Suppressor macrophage treated with lipopolysaccharide for 1 hour (primary cell): ENCODE measurements around the gene BUD13.
A peak's percentile ranks its signal among the peaks of the same experiment; 100 is the strongest.
"Not testable (repeated sequence)": the region's sequence is repeated elsewhere in the genome, so short reads cannot be mapped to it uniquely, and the experiment has no call there.

Experiments used
- DNase-seq, 3 donors: peaks; one replicate each; pipeline ENCODE4 v3.0.0-alpha.2; 2020 to 2022

The BUD13 gene, protein sequence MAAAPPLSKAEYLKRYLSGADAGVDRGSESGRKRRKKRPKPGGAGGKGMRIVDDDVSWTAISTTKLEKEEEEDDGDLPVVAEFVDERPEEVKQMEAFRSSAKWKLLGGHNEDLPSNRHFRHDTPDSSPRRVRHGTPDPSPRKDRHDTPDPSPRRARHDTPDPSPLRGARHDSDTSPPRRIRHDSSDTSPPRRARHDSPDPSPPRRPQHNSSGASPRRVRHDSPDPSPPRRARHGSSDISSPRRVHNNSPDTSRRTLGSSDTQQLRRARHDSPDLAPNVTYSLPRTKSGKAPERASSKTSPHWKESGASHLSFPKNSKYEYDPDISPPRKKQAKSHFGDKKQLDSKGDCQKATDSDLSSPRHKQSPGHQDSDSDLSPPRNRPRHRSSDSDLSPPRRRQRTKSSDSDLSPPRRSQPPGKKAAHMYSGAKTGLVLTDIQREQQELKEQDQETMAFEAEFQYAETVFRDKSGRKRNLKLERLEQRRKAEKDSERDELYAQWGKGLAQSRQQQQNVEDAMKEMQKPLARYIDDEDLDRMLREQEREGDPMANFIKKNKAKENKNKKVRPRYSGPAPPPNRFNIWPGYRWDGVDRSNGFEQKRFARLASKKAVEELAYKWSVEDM

DNA sequence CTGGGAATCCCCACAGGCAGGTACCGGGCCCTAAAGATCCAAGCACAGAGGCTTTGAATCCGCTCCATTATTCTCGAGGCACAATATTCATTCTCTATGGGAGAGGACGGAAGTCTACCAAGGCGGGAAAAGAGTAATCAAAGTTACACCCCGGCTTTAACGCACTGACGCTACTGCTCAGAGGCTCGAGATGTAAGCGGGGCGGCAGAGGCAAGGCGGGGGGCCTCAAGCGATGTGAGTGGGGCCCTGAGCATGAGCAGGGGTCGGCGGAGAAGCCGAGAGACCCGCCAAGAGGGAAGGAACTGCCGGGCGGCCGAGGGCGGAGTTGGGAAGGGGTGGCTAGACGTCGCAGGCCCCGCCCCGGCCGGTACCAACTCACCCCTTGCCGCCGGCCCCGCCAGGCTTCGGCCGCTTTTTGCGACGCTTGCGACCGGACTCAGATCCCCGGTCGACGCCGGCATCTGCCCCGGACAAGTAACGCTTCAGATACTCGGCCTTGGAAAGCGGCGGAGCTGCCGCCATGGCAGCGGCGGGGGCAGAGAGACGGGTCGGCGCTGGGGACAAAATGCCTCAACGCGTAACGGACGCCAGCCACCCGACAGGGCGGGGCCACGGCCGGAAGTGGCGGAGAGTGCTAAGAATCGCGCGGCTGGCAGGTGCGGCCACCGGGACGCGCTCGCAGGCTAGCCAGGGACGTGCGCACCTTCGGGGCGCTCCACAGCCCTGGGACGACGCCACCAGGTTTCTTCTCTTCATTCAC is at the start of gene BUD13:
BUD13 (minus strand) TSS at position 545 of the 760 bp plus-strand sequence; CDS start at position 522, 23 bp downstream.
- DNase-seq: peak; percentile 86 to 95 (median 91)

DNA sequence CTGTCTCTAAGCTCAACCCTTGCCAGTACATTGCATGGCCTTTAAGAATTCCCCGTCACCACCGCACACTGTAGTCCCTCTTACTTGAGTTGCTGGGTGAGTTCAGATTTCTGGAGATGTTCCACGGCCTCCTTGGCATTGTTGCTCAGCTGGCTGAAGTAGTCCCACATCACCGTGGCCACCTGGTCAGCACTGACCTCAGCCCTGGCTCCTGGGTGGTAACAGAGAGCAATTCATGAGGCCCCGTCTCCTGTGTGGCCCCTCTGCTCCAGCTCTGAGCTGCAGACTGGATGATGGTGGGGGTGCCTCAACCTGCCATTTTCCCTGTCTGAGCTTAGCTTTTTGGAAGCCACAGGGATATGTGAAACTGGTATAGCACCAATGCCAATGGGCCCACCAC is 49.8 kb upstream of the BUD13 start:
- no peak for DNase-seq

DNA sequence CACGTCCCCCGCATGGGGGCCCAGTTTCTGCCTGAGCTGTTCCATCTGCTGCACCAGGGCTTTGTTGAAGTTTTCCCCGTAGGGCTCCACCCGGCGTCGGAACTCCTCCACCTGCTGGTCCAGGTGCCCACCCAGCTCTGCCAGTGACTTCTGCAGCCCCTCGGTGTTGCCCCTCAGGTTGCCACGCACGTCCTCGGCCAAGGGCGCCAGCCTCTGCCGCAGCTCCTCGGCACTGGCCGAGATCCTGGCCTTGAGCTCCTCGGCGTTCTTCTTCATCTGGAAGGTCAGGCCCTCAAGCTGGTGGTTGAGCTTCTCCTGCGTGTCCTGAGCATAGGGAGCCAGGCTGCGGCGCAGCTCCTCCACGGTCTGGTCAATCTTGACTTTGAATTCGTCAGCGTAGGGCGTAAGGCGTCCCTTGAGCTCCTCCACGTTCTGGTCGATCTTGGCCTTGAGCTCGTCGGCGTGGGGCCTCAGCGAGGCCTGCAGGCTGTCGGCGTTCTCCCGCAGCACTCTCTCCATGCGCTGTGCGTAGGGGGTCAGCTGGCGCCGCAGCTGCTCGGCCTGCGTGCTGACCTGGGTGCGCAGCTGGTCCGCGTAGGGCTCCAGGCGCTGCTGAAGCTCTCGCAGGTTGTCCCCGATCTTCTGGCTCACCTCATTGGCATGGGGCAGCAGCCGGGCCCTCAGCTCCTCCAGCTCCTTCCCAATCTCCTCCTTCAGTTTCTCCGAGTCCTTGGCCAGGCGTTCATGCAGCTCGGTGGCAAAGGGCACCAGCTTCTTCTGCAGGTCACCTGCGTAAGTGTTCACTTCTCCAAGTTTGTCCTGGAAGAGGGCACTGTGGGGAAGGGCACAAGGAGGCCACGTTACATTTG is 48.5 kb upstream of the BUD13 start:
- no peak for DNase-seq

DNA sequence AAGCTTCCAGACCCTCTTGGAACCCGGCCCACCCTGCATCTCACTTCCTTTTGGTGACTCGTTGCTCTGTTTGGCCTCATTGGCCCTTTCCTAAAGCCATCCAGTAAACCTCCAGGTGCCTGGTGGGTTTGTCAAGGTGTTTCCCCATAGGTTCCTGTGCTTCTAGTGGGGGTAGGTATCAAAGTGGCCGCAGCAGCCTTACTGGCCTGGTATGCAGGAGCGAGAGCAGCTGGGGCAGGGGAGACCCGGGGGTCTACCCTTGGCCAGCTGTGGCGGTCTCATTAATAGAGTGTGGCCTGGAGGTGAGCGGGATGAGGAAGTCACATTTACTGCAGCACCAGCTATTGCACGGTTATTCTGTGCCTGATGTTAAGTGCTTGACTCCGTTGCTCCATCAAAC is 46.3 kb upstream of the BUD13 start:
- no peak for DNase-seq

DNA sequence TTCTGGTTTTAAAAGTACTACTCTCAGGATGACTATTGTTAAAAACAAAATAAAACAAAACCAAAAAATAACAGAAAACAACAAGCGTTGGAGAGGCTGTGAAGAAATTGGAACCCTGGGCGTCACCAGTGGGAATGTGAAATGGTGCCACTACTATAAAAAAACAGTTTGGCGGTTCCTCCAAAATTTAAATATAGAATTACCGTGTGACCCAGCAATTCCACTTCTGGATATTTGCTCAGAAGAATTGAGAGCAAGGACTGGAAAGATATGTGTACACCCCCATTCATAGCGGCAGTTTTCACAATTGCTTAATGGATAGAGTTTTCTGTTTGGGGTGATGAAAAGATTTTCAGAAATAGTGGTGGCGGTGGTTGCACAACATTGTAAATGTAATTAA is 41.7 kb upstream of the BUD13 start:
- no peak for DNase-seq

DNA sequence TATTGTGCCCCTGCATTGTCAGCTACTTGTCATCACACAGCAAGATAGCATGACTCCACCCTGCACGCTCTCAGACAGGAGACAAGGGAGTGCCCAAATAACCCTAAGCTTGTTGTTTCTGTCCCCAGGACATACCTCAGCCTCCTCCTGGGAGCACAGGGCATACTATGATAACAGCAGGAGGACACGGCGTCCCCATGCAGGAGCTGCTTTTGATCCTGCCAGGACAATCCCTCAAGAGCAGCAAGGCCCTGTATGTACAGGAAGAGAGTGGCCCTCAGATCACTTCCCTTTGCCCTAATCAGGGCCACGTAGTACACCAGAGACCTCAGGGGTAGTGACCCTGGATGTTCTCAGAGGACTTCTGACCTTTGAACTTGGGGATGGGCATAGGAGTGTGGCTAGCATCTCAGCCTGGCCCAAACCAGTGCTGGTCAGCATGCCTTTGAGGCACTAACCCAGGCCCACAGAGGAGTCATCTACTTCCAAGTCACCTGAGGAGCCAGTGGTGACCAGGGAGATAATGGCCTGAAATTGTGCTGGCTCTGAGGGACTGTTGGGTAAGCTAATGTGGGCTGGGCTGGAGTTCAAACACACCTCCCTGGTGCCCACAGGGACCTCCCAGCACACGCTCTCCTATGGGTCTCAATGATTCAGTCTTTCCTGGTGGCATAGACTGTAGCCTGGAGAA is 41.1 kb upstream of the BUD13 start:
- no peak for DNase-seq

DNA sequence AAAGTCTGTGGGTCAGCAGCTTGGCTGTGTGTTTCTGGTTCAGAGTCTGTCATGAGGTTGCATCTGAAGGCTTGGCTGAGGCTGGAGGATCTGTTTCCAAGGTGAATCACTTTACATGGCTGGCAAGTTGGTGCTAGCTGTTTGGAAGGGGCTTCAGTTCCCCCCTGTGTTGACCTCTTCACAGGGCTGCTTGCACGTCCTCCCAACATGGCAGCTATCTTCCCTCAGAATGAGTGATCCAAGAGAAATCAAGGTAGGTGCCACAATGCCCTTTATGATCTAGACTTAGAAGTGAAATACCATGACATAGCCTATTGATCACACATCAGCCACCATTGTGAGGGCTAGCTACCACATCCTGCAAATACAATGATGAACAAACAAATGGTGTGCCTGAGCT is 40.4 kb upstream of the BUD13 start:
- DNase-seq: no peak

DNA sequence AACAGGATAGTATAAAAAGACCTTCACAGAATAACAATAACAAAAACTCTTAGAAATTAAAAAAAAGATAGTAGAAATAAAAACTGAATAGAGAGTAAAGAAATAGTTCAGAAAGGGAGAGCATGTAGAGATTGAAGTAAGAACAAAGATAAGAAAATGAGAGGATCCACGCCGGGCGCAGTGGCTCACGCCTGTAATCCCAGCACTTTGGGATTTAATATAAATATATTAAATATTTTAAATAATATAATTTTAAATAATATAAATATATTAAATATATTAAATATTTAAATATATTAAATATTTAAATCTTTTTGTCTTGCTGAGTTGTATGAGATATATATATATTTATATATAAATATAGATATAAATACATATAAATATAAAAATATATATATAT is 39.3 kb upstream of the BUD13 start:
- no peak for DNase-seq

DNA sequence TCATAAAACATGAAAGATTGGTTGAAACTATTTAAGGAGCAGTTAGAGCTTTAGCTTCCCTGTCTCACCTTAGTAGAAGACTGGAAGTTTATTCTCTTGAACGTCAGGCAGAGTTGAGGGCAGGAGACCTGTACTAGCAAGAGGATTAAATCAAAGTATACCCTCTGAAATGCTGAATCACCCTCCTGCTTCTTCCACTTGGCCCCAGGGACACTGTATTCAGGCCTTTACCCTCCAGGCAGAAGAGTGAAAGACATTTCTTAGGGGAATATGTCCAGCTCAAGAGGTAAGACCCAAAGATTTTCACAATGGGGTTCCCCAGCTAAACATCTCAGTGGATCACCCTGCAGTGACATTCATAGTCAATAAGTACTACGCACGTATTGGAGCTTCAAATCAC is 38.4 kb upstream of the BUD13 start:
- no peak for DNase-seq

DNA sequence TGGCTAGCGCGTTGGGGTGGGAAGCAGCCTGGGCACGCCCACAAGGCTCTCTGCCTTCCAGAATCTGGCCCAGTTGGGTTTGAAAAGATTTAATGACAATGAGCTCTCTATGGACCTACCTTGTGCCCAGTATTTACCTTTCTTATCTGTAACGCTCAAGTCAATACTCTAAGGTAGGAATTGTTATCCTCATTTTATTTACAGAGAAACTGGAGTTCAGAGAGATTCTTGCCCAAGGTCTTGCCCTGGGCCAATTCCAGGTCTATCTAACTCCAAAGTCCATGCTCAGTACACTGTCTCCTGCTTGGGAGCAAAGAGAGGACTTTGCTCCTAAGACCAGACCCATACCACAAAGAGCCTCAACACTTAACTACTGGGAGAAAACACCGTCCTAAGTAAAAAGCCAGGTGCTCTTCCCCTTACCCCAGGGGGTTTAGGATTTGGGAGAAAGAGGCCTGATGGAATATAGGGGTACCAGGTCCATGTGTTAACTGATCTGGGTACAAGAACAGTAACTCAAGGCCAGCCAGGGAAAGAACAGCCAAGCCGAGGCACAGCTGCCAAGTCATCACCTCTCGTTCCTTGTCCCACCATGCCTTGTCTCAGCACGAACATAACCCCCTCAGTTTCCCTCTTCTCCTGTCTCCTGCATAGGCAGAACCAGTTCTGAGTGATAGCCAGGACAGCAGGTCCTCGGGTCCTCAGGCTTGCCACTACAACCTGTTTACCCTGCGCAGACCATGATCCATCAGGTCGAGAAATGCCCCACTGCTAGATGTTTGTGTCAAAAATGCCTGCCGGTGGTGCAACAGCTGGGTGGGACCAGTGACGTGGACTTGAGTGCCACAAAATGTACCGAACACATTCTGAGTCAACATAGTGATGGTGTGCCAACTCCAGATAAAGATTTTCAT is 35.7 kb upstream of the BUD13 start:
- no peak for DNase-seq

DNA sequence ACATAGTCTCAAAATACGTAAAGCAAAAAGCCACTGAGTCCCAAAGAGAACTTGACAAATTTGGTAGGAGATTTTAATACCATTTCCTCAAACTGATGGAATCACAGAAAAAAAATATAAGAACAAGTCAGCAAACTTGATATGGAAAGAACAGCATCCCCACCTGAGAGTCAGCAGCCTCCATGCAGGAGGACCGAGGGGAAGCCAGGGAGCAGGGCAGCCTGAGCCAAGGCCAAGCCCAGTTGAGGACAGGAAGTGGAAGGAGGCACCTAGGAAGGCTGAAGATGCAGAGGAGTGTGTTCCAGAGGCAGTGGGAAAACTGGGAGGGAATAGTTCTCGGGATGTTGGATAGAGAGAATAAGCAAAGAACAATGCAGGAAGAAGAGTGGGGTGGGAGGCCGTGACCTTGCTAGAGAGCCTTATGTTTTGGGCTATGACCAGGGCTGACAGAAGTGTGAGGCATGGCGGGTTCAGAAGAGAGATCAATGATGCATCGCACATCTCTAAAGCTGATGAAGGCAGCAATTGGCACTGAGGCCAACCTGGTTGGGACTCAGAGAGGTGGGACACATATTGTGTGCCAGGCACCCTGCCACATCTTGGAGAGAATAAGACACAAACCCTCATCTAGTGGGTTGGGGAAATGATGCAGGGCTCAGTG is 34.9 kb upstream of the BUD13 start:
- no peak for DNase-seq

DNA sequence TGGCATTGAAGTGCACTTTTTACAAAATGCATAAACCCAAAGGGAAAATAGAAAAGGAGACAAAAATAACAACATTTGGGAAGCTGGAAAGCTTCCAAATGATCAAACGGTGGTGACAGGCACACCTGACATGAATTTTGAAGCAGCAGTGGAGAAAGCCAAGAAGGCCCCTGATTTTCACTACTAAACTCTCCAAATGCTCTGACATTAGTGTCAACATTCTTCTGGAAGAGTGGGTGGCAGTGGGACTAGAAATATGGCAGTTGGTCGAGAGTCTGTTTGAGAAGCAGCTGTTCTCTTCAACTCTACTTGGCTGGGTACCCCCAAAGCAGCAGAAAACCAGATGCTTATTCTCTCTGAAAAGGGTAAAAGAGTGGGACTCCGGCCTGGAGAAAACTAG is 31.2 kb upstream of the BUD13 start:
- DNase-seq: no peak

DNA sequence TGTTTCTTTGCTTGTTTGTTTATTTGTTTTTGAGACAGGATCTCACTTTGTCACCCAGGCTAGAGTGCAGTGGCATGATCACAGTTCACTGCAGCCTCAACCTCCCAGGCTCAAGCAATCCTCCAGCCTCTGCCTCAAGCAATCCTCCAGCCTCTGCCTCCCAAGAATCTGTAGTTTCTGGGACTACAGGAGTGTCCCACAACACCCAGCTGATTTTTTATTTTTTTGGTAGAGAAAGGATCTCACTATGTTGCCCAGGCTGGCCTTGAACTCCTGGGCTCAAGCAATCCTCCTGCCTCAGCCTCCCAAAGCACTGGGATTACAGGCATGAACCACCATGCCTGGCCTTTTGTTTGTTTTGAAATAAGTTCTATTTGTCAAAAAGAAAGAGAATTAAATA is 28.9 kb upstream of the BUD13 start:
- not testable (repeated sequence) for DNase-seq

DNA sequence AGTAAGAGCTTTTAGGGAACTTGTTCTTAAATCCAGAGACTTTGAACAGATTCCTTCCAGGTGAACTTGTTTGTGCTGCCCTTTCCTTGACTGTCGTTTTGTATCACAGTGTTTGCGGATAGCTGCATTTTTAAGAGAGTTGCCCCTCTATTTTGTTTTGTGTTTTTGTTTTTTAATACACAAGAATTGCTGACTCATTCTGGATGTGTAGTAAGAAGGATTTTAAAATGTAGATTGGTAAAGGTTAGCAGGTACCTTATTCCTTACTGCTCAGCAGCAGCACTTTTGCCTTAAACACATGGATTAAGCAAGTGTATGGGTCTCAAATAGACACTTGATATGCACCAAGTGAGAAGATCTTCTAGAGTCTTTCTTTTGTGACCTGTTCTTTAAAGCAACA is 27.8 kb upstream of the BUD13 start:
- no peak for DNase-seq

DNA sequence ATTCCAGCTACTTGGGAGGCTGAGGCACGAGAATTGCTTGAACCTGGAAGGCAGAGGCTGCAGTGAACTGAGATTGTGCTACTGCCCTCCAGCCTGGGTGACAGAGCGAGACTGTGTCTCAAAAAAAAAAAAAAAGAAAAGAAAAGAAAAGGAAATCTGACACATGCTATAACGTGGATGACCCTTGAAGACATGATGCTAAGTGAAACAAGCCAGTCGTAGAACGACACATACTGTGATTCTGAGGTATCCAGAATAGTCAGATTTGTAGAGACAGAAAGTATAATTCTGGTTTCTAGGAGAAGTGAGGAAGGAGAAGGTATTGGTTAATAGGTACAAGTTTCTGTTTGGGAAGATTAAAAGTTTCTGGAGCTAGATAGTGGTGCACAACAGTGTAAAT is 25.6 kb upstream of the BUD13 start:
- no peak for DNase-seq

DNA sequence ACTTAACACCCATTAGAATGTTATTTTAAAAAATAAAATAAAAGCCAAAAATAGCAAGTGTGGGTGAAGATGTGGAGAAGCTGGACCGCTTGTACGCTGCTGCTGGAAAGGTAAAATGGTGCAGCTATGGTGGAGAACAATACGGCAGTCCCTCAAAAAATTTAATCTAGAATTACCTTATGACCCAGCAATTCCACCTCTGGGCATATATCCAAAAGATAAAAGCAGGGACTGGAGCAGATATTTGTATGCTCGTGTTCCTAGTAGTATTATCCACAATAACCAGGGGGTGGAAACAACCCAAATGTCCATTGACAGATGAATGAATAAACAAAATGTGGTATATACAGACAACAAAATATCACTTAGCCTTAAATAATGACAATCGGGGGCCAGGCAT is 25.0 kb upstream of the BUD13 start:
- DNase-seq: no peak

DNA sequence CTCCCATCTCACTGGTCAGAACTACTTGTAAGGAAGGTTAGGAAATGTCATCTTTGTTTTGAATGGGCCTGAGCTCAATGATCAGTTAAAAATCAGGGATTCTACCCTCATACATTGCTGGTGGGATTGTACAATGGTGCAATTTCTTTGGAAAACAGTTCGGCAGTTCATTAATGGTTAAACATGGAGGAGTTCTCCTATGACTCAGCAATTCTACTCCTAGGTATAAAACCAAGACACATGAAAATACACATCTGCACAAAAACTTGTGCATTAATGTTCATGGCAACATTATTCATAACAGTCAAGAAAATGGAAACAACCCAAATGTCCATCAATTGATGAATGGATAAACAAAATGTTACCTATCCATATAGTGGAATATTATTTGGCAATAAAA is 23.8 kb upstream of the BUD13 start:
- no peak for DNase-seq

DNA sequence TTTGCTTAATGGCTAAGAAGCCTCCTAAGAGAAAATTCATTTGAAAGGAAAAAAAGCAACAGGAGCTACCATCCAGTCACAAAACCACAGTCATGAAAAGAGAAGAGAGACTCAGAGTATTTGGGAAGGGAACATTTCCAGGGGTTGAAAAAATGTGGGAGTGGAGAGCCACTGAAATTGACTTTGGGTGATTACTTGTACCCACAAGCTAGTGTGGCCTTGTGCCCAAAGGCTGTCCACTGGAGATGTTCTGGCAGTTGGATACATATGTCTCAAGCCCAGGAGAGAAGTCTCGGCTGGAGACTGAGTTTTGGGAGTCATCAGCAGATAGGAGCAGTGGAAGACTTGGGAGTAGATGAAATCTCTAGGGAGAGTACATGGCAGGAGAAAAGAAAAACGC is 22.1 kb upstream of the BUD13 start:
- DNase-seq: no peak

DNA sequence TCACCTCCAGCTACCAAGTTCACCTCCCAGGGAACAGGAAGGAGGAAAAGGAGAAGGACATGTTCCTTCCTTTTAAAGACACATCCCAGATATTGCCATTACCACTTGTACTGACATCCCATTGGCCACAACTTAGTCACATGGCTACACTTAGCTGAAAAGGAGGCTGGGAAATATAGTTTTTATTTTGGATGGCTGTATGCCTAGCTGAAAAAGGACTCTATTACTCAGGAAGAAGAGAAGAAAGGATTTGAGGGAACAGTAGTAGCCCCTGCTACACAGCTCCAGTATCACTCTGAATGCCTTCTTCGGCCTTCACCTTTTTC is 20.9 kb upstream of the BUD13 start:
- DNase-seq: no peak

DNA sequence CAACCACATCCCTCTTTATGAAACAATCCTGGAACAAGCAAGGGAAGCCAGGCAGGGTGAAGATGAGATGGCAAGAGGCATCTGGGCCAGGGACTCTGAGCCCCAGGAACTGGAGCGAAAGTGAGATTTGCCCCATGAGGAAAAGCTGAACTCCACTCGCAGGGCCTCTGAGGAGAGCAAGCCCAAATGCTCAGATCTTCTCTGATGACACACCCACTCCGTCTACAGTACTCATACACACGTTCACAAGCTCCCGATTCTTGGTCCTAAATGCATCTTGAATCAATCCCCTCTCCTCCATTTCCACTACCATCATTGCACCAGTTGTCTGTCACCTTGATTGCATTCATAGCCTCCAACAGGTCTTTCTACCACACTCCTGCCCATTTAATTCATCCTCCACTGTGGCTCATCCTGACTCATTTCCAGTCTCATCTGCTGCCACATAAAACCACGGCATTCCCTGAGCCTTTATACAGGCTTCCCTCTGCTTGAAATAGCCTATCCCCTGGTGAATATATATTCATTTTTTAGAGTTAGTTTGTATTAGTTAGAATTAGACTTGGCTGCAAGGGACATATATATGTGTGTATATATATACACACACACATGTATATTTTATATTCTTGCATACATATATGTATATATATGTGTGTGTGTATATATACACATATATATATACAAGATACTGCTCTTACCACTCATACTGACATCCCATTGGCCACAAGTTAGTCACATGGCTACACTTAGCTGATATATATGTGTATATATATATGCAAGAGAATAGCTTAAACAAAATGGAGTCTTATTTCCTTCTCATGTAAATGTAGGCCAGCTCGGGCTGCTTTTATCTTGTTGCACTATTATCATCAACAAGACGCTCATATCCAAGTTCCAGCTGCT is 20.3 kb upstream of the BUD13 start:
- DNase-seq: no peak
